DMS153 treated with DMSO at 0.1 percent for 48 hours (cell line): Measurements from ENCODE around the gene MEGF11.
"Not testable (repeated sequence)": the region's sequence is repeated elsewhere in the genome, so short reads cannot be mapped to it uniquely, and the experiment has no call there.

Source experiments
- DNase-seq: peaks from one replicate; lab custom pipeline; 2025; ENCODE audit not compliant: unreplicated experiment; lab: John Stamatoyannopoulos, UW

Gene MEGF11

GRCh38 chr15:65981837-65982626 is 271.5 kb downstream of the MEGF11 start:
- DNase-seq = no peak

GRCh38 chr15:65980824-65981456 is 272.6 kb downstream of the MEGF11 start:
- DNase-seq = no peak

- no peak for DNase-seq
These were observed 273.7 kb downstream of the MEGF11 start for GRCh38 chr15:65979837-65980236.

GRCh38 chr15:65979316-65979715 is 274.2 kb downstream of the MEGF11 start:
- no peak for DNase-seq

- DNase-seq = no peak
These were observed 275.4 kb downstream of the MEGF11 start for GRCh38 chr15:65978110-65978509.

- not testable (repeated sequence) for DNase-seq
These were observed 277.4 kb downstream of the MEGF11 start for GRCh38 chr15:65976196-65976595.

- no peak for DNase-seq
These were observed 281.9 kb downstream of the MEGF11 start for GRCh38 chr15:65971741-65971995.

- DNase-seq = no peak
These were observed 282.4 kb downstream of the MEGF11 start for GRCh38 chr15:65970937-65971740.

- DNase-seq = no peak
These were observed 283.4 kb downstream of the MEGF11 start for GRCh38 chr15:65969865-65970816.

GRCh38 chr15:65968511-65968910 is 285.0 kb downstream of the MEGF11 start:
- DNase-seq = no peak

- DNase-seq = no peak
These were observed 288.6 kb downstream of the MEGF11 start for GRCh38 chr15:65964792-65965433.

GRCh38 chr15:65963911-65964482 is 289.6 kb downstream of the MEGF11 start:
- no peak for DNase-seq

- no peak for DNase-seq
These were observed 290.2 kb downstream of the MEGF11 start for GRCh38 chr15:65963358-65963757.

- no peak for DNase-seq
These were observed 291.4 kb downstream of the MEGF11 start for GRCh38 chr15:65962187-65962586.

- DNase-seq = no peak
These were observed 293.0 kb downstream of the MEGF11 start for GRCh38 chr15:65960586-65960985.

- DNase-seq = no peak
These were observed 294.7 kb downstream of the MEGF11 start for GRCh38 chr15:65958835-65959234.

GRCh38 chr15:65957451-65957850 is 296.1 kb downstream of the MEGF11 start:
- no peak for DNase-seq

GRCh38 chr15:65956899-65957298 is 296.7 kb downstream of the MEGF11 start:
- no peak for DNase-seq

- no peak for DNase-seq
These were observed 297.2 kb downstream of the MEGF11 start for GRCh38 chr15:65956307-65956706.

- DNase-seq = no peak
These were observed 299.2 kb downstream of the MEGF11 start for GRCh38 chr15:65954289-65954741.
